GM23338 (cell line): ENCODE results near the gene COBLL1. TPM values are rescaled to one million over a fixed set of nuclear protein-coding genes. Genes with fewer than 3 reads are reported as not detected.

Source experiments
- ATAC-seq: fragments of 200-7000 bp; cut with Tn5 transposase; 3 replicates; pipeline ENCODE4 v1.9.1; 2020
- DNase-seq: peaks from one replicate; pipeline ENCODE4 v3.0.0-alpha.2; 2015; ENCODE audit warnings: low spot score
- H2AFZ ChIP-seq: fragments of 200-600 bp; sonication (generic); 2 replicates; pipeline ENCODE4 v1.8.0; 2016; ENCODE audit warnings: antibody characterized with exemption, mild to moderate bottlenecking, moderate library complexity
- H3F3A ChIP-seq: fragments of 200-600 bp; sonication (generic); replicated peaks from 2 replicates; pipeline ENCODE4 v1.8.0; 2017; ENCODE audit warnings: antibody characterized with exemption, mixed run types, low read depth
- H3K27ac ChIP-seq: fragments of 200-600 bp; sonication (generic); 2 replicates; pipeline ENCODE4 v1.6.1; 2016; ENCODE audit warnings: low read depth
- H3K27me3 ChIP-seq: fragments of 200-600 bp; sonication (generic); 2 replicates; pipeline ENCODE4 v1.8.0; 2016; ENCODE audit warnings: mild to moderate bottlenecking, mixed run types, moderate library complexity; ENCODE audit not compliant: insufficient read depth
- H3K36me3 ChIP-seq: fragments of 200-600 bp; sonication (generic); 2 replicates; pipeline ENCODE4 v1.8.0; 2016; ENCODE audit warnings: mild to moderate bottlenecking; ENCODE audit not compliant: insufficient read depth
- H3K4me1 ChIP-seq: fragments of 200-600 bp; sonication (generic); 2 replicates; pipeline ENCODE4 v1.8.0; 2016; ENCODE audit warnings: mild to moderate bottlenecking, moderate library complexity; ENCODE audit not compliant: insufficient read depth
- H3K4me2 ChIP-seq: fragments of 200-600 bp; sonication (generic); 2 replicates; pipeline ENCODE4 v1.7.1; 2017; ENCODE audit warnings: mixed run types
- H3K4me3 ChIP-seq: fragments of 200-600 bp; sonication (generic); 2 replicates; pipeline ENCODE4 v1.6.1; 2016; ENCODE audit warnings: mixed run types
- H3K79me2 ChIP-seq: fragments of 200-600 bp; sonication (generic); replicated peaks from 2 replicates; pipeline ENCODE4 v1.8.0; 2017; ENCODE audit warnings: mild to moderate bottlenecking; ENCODE audit not compliant: insufficient read depth
- H3K9me2 ChIP-seq: fragments of 200-600 bp; sonication (generic); 2 replicates; pipeline ENCODE4 v1.8.0; 2017; ENCODE audit not compliant: insufficient read depth
- H4K20me1 ChIP-seq: fragments of 200-600 bp; sonication (generic); replicated peaks from 2 replicates; pipeline ENCODE4 v1.8.0; 2017; ENCODE audit warnings: mild to moderate bottlenecking; ENCODE audit not compliant: insufficient read depth
- H3K27ac Mint-ChIP-seq: 2 replicates; pipeline ENCODE4 v1.8.0; 2020; ENCODE audit warnings: inconsistent platforms, mild to moderate bottlenecking, moderate library complexity, mixed read lengths
- H3K27me3 Mint-ChIP-seq: 3 replicates; pipeline ENCODE4 v1.8.0; 2022; ENCODE audit warnings: low read depth, mild to moderate bottlenecking, moderate library complexity, mixed read lengths, inconsistent platforms; ENCODE audit not compliant: insufficient read depth, poor library complexity
- H3K36me3 Mint-ChIP-seq: 3 replicates; pipeline ENCODE4 v1.8.0; 2021; ENCODE audit warnings: low read depth, mild to moderate bottlenecking, inconsistent platforms, moderate library complexity, mixed read lengths
- H3K4me1 Mint-ChIP-seq: 3 replicates; pipeline ENCODE4 v1.8.0; 2020; ENCODE audit warnings: mild to moderate bottlenecking, inconsistent platforms, mixed read lengths
- H3K4me3 Mint-ChIP-seq: 3 replicates; pipeline ENCODE4 v1.8.0; 2021; ENCODE audit warnings: moderate library complexity, mild to moderate bottlenecking, inconsistent platforms, mixed read lengths
- H3K9me3 Mint-ChIP-seq: 3 replicates; pipeline ENCODE4 v1.8.0; 2020; ENCODE audit warnings: moderate library complexity, mild to moderate bottlenecking, inconsistent platforms, mixed read lengths
- EZH2 ChIP-seq: fragments of 200-600 bp; sonication (generic); IDR thresholded peaks from one replicate; pipeline ENCODE4 v1.8.0; 2017; ENCODE audit warnings: antibody characterized with exemption, mild to moderate bottlenecking, low read depth; ENCODE audit not compliant: unreplicated experiment
- NANOG ChIP-seq: IDR thresholded peaks from 2 replicates; pipeline ENCODE4 v1.6.1; 2016; ENCODE audit warnings: antibody characterized with exemption, borderline replicate concordance
- ZNF331 ChIP-seq: fragments of 250-450 bp; sonication (Bioruptor Pico); IDR thresholded peaks from 2 replicates; pipeline ENCODE4 v1.5.0; 2020; ENCODE audit warnings: low read depth, mild to moderate bottlenecking, moderate library complexity
- polyA plus RNA-seq: library from polyadenylated mRNA; unstranded; fragments of >200 nt; fragmentation: Nextera tagmentation; extraction: Ambion mirVana; gene quantifications from 2 replicates; pipeline ENCODE4 v1.2.1, GENCODE V29; 2016
- total RNA-seq: library from RNA; depleted of rRNA; stranded (reverse); fragments of >200 nt; shearing (Covaris generic); gene quantifications from 2 replicates; pipeline ENCODE4 v1.2.3, GENCODE V29; 2014
- TF ChIP-seq, protein P1 (sequence below): fragments of 250-450 bp; sonication (Bioruptor Pico); IDR thresholded peaks from 2 replicates; pipeline ENCODE4 v1.5.0; 2020; ENCODE audit warnings: mild to moderate bottlenecking, moderate library complexity
- TF ChIP-seq, protein P2 (sequence below): IDR thresholded peaks from 2 replicates; pipeline ENCODE4 v1.6.1; 2016; ENCODE audit warnings: antibody characterized with exemption

Gene COBLL1
- total and polyA plus RNA-seq, 2 experiments from 2014 or later: 2.9 to 7.4 TPM

DNA sequence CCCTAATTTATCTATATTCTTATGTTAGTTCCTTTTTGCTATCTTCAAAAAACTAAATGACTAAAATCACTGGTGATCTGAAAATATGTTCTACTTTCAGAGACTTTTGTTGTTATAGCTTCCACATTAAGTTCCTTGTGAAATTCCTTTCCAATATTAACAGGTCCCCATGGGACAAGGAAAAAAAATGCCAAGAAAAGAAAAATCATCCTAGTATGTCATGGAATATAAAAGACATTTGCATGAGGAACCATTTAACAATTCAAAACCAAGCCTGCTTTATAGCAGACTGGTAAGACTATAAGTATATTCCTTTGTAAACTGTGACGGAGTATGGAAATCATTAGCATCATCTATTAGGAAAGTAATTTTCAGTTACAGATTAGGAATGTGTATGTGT, 48.1 kb downstream of the COBLL1 start (continued):
- TF ChIP-seq, protein P1, sequence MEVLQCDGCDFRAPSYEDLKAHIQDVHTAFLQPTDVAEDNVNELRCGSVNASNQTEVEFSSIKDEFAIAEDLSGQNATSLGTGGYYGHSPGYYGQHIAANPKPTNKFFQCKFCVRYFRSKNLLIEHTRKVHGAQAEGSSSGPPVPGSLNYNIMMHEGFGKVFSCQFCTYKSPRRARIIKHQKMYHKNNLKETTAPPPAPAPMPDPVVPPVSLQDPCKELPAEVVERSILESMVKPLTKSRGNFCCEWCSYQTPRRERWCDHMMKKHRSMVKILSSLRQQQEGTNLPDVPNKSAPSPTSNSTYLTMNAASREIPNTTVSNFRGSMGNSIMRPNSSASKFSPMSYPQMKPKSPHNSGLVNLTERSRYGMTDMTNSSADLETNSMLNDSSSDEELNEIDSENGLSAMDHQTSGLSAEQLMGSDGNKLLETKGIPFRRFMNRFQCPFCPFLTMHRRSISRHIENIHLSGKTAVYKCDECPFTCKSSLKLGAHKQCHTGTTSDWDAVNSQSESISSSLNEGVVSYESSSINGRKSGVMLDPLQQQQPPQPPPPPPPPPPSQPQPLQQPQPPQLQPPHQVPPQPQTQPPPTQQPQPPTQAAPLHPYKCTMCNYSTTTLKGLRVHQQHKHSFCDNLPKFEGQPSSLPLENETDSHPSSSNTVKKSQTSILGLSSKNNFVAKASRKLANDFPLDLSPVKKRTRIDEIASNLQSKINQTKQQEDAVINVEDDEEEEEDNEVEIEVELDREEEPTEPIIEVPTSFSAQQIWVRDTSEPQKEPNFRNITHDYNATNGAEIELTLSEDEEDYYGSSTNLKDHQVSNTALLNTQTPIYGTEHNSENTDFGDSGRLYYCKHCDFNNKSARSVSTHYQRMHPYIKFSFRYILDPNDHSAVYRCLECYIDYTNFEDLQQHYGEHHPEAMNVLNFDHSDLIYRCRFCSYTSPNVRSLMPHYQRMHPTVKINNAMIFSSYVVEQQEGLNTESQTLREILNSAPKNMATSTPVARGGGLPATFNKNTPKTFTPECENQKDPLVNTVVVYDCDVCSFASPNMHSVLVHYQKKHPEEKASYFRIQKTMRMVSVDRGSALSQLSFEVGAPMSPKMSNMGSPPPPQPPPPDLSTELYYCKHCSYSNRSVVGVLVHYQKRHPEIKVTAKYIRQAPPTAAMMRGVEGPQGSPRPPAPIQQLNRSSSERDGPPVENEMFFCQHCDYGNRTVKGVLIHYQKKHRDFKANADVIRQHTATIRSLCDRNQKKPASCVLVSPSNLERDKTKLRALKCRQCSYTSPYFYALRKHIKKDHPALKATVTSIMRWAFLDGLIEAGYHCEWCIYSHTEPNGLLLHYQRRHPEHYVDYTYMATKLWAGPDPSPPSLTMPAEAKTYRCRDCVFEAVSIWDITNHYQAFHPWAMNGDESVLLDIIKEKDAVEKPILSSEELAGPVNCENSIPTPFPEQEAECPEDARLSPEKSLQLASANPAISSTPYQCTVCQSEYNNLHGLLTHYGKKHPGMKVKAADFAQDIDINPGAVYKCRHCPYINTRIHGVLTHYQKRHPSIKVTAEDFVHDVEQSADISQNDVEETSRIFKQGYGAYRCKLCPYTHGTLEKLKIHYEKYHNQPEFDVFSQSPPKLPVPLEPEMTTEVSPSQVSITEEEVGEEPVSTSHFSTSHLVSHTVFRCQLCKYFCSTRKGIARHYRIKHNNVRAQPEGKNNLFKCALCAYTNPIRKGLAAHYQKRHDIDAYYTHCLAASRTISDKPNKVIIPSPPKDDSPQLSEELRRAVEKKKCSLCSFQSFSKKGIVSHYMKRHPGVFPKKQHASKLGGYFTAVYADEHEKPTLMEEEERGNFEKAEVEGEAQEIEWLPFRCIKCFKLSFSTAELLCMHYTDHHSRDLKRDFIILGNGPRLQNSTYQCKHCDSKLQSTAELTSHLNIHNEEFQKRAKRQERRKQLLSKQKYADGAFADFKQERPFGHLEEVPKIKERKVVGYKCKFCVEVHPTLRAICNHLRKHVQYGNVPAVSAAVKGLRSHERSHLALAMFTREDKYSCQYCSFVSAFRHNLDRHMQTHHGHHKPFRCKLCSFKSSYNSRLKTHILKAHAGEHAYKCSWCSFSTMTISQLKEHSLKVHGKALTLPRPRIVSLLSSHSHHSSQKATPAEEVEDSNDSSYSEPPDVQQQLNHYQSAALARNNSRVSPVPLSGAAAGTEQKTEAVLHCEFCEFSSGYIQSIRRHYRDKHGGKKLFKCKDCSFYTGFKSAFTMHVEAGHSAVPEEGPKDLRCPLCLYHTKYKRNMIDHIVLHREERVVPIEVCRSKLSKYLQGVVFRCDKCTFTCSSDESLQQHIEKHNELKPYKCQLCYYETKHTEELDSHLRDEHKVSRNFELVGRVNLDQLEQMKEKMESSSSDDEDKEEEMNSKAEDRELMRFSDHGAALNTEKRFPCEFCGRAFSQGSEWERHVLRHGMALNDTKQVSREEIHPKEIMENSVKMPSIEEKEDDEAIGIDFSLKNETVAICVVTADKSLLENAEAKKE (CRISPR knock-in tag): no peak
- TF ChIP-seq EZH2: no peak
- no peak for TF ChIP-seq ZNF331 (CRISPR knock-in tag)
- no peak for TF ChIP-seq NANOG
- TF ChIP-seq, protein P2, sequence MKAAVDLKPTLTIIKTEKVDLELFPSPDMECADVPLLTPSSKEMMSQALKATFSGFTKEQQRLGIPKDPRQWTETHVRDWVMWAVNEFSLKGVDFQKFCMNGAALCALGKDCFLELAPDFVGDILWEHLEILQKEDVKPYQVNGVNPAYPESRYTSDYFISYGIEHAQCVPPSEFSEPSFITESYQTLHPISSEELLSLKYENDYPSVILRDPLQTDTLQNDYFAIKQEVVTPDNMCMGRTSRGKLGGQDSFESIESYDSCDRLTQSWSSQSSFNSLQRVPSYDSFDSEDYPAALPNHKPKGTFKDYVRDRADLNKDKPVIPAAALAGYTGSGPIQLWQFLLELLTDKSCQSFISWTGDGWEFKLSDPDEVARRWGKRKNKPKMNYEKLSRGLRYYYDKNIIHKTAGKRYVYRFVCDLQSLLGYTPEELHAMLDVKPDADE: no peak

GRCh38 chr2:164792316-164793170, 49.1 kb downstream of the COBLL1 start:
- no peak for DNase-seq
- Histone ChIP-seq H3K27ac (no peak overlapping the region), H2AFZ (no peak overlapping the region), H3K9me2 (no peaks in the 10 kb centered on the region), H3K4me1 (peaks cover 15% of the 10 kb centered on the region), H3F3A (no peaks in the 10 kb centered on the region), H3K4me2 (no peak overlapping the region), H4K20me1 (no peaks in the 10 kb centered on the region), H3K4me3 (no peak overlapping the region), H3K27me3 (no peaks in the 10 kb centered on the region), H3K36me3 (no peaks in the 10 kb centered on the region), H3K79me2 (no peaks in the 10 kb centered on the region)
- ATAC-seq: no peak
- Mint-ChIP-seq H3K36me3 (no peaks in the 10 kb centered on the region), H3K4me3 (no peak overlapping the region), H3K27ac (no peak overlapping the region; the same call in 1 of the 2 replicates), H3K27me3 (no peaks in the 10 kb centered on the region), H3K9me3 (no peaks in the 10 kb centered on the region), H3K4me1 (peaks cover 8% of the 10 kb centered on the region; the same call in 2 of the 3 replicates)
- TF ChIP-seq, protein P1 (CRISPR knock-in tag): no peak
- TF ChIP-seq, protein P2: no peak
